ENCODE measurements around the gene AIG1.

- no peak for TF ChIP-seq CTBP1 (IDR thresholded peaks at IDR 0.05; ENCODE audit: borderline replicate concordance)
- TF ChIP-seq NFRKB (IDR thresholded peaks at IDR 0.05) = no peak
- TF ChIP-seq PKNOX1 (IDR thresholded peaks at IDR 0.05) = no peak
These were observed 229.5 kb downstream of the AIG1 start for GRCh38 chr6:143290206-143290605.
